Ishikawa (cell line): ENCODE measurements around the gene AKAP9.

Source experiments
- CEBPB ChIP-seq: IDR thresholded peaks from 2 replicates; pipeline ENCODE4 v1.6.1; 2012
- CREB1 ChIP-seq: IDR thresholded peaks from 2 replicates; pipeline ENCODE4 v1.6.1; 2012; ENCODE audit warnings: low read depth
- EGR1 ChIP-seq: IDR thresholded peaks from 2 replicates; pipeline ENCODE4 v1.6.1; 2012
- EP300 ChIP-seq: IDR thresholded peaks from 2 replicates; pipeline ENCODE4 v1.6.1; 2012; ENCODE audit warnings: borderline replicate concordance
- FOXM1 ChIP-seq: IDR thresholded peaks from 2 replicates; pipeline ENCODE4 v1.6.1; 2012; ENCODE audit warnings: low read depth, borderline replicate concordance
- NFIC ChIP-seq: IDR thresholded peaks from 2 replicates; pipeline ENCODE4 v1.6.1; 2012
- RAD21 ChIP-seq: IDR thresholded peaks from 2 replicates; pipeline ENCODE4 v1.6.1; 2012; ENCODE audit warnings: low read depth
- REST ChIP-seq: IDR thresholded peaks from 2 replicates; pipeline ENCODE4 v1.6.1; 2012; ENCODE audit warnings: low read depth, mild to moderate bottlenecking
- TAF1 ChIP-seq: IDR thresholded peaks from 2 replicates; pipeline ENCODE4 v1.6.1; 2012; ENCODE audit warnings: low read depth, mild to moderate bottlenecking
- TCF12 ChIP-seq: IDR thresholded peaks from 2 replicates; pipeline ENCODE4 v1.6.1; 2012; ENCODE audit warnings: low read depth
- TEAD4 ChIP-seq: IDR thresholded peaks from 2 replicates; pipeline ENCODE4 v1.6.1; 2012
- YY1 ChIP-seq: IDR thresholded peaks from 2 replicates; pipeline ENCODE4 v1.6.1; 2012; ENCODE audit warnings: low read depth
- ZBTB7A ChIP-seq: IDR thresholded peaks from 2 replicates; pipeline ENCODE4 v1.6.1; 2012; ENCODE audit warnings: low read depth
- TF ChIP-seq, protein P1 (sequence below): IDR thresholded peaks from 2 replicates; pipeline ENCODE4 v1.6.1; 2012
- TF ChIP-seq, protein P2 (sequence below): IDR thresholded peaks from 2 replicates; pipeline ENCODE4 v1.6.1; 2012

The AKAP9 gene

DNA sequence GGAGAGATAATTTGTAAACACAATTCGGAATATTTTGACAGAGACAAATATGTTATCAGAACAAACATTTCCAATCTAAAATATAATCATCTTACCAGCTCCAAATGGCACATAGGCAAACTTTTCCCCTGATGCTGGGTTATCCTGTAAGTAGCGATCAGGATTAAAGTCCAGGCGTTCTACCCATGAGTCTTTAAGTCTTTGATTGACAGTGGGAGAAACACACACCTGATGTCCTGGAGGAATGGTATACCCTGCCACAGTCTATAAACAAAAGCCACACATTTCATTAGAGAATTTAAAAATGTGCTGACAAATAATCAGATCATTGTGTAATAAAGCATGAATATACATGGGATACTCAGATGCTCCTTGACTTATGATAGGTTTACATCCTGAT is 176.3 kb downstream of the AKAP9 start:
- TF ChIP-seq FOXM1 (no peak), EGR1 (no peak), TEAD4 (no peak), TCF12 (no peak), EP300 (no peak), CEBPB (no peak)
- TF ChIP-seq, protein P1, sequence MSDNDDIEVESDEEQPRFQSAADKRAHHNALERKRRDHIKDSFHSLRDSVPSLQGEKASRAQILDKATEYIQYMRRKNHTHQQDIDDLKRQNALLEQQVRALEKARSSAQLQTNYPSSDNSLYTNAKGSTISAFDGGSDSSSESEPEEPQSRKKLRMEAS: no peak

GRCh38 chr7:92119213-92119759 is 178.6 kb downstream of the AKAP9 start:
- TF ChIP-seq CEBPB (no peak), YY1 (no peak), REST (no peak), TCF12 (no peak), CREB1 (no peak), FOXM1 (no peak), ZBTB7A (no peak), NFIC (no peak), EGR1 (no peak), EP300 (no peak), TAF1 (no peak), TEAD4 (no peak), RAD21 (no peak)
- TF ChIP-seq, protein P2, sequence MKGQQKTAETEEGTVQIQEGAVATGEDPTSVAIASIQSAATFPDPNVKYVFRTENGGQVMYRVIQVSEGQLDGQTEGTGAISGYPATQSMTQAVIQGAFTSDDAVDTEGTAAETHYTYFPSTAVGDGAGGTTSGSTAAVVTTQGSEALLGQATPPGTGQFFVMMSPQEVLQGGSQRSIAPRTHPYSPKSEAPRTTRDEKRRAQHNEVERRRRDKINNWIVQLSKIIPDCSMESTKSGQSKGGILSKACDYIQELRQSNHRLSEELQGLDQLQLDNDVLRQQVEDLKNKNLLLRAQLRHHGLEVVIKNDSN: no peak
- TF ChIP-seq, protein P1: no peak

GRCh38 chr7:92121681-92122080 is 181.0 kb downstream of the AKAP9 start:
- TF ChIP-seq REST (no peak), NFIC (no peak), EP300 (no peak)
- TF ChIP-seq, protein P2: no peak

DNA sequence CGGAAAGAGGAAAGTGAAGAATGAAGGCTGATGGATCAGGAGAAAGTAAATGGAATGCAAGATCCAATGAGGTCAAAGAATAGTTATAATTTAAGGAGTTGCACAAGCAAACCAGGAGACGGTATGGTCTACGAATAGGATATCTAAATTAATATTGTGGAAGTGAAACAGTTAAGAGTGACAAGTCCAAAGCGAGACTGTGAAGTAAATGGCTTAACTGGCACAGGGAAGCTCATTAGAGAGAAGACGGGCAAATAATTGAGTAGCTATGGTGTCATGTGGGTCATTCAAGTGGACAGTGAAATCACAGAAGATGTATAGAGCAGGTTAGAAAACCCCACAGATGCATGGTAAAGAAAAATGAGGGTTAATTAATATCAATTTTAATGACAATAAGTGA is 190.4 kb downstream of the AKAP9 start:
- no peak for TF ChIP-seq YY1
- no peak for TF ChIP-seq TAF1
- TF ChIP-seq ZBTB7A: no peak
- TF ChIP-seq CEBPB: no peak
- TF ChIP-seq, protein P2: no peak
- TF ChIP-seq EGR1: no peak
- no peak for TF ChIP-seq NFIC
- no peak for TF ChIP-seq EP300
- TF ChIP-seq REST: no peak
- TF ChIP-seq TCF12: no peak
- no peak for TF ChIP-seq CREB1
- TF ChIP-seq RAD21: no peak
- no peak for TF ChIP-seq TEAD4
